CD4-positive, alpha-beta T cell treated with Interleukin-2 at 100 ng/mL for 4 hours (primary cell): ENCODE results near the gene CEP164.
A peak's percentile ranks its signal among the peaks of the same experiment; 100 is the strongest.

ENCODE experiments used
- DNase-seq: peaks from one replicate; pipeline ENCODE4 v3.0.0-alpha.2; 2020; ENCODE audit warnings: low spot score

The CEP164 gene

GRCh38 chr11:117421476-117421875 lies 93.8 kb downstream of the CEP164 start:
- no peak for DNase-seq

DNA sequence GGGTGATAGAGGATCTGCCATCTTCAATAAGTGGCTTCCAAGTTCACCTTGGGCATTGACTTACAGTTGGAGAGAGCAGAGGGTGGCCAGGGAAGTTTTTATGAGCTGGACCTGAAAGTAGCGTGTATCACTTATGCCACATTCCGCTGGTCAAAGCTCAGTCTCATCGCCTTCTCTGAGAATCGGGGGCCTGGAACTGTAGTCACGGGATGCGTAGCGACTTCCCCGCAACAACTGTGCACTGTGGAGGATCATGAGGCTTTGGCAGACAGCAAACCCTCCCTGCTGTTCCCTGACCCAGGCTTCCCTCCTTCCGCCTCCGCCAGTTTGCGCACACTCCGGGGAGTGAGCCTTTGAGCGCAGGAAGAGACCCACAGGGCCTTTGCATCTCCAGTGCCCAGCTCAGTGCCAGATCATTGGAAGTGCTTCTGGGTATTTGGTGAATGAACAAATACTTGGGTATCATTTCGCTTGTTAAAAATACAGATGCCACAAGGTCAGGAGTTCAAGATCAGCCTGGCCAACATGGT lies 95.5 kb downstream of the CEP164 start:
- no peak for DNase-seq

- DNase-seq, result no peak
Observed at GRCh38 chr11:117424781-117425180, 97.1 kb downstream of the CEP164 start.

DNA sequence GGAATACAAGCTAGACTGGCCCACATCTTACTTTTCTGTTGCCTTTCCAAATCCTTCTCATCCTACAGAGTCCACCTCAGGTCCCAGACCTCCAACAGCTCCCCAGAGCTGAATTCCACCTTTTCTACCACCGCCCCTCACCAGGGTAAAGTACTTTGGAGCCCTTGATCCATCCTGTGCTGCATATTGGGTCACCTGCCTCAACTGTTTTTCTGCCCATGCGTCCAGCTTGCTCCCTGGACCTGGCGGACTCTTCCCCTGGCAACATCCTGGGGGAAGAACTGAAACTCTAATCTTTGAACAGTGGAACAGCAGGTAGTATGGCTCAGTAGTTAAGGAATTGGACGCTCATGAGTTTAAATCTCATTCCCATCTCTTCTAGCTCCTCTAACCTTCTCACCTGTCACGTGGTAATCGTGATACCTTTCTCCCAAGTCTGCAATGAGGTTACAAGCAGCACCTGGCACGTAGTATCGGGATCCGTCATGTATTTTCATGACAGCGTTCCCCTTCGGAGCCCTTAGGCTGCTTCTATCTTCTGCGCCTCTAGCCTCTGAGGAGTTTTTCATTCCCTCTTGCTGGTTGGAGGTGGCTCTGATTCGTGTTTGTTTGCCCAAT lies 98.1 kb downstream of the CEP164 start:
- DNase-seq, result no peak

DNA sequence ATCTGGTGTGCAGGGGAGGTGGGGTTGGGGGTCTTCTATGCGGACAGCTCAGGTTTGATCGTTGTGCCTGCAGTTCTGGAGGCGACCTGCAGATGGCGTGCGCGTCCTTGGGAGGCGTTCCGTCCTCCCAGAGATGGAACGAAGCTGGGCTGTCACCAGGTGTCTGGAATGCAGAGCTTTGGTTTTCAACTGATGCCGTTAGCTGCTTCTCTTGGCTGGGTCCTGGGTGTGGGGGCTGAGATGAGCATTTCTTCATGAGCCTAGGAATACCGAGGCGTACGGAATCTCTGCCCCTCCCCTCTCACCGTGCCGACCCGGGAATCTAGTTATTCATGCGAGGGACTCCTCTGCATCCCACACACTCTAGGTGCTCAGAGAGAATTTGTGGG lies 98.6 kb downstream of the CEP164 start:
- DNase-seq, result peak; percentile 64

DNA sequence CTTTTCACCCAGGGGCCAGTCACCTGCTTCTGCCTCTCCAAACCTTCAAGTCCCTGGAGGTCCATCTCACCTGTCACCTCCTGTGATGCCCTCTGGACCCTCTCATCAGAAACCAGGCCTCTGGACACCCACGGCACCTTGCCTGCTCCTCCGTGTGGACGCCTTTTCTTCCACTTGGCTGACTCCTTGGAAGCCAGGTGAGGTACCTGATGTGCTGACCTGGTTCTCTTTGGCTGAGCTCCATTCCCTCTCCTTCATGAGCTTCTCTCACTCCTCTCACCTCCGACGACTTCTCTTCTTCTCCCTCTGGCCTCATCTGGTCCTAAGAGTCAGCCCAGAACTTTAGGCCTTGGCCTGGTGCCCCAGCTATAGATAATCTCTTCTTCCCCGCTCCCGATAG lies 99.3 kb downstream of the CEP164 start:
- no peak for DNase-seq

DNA sequence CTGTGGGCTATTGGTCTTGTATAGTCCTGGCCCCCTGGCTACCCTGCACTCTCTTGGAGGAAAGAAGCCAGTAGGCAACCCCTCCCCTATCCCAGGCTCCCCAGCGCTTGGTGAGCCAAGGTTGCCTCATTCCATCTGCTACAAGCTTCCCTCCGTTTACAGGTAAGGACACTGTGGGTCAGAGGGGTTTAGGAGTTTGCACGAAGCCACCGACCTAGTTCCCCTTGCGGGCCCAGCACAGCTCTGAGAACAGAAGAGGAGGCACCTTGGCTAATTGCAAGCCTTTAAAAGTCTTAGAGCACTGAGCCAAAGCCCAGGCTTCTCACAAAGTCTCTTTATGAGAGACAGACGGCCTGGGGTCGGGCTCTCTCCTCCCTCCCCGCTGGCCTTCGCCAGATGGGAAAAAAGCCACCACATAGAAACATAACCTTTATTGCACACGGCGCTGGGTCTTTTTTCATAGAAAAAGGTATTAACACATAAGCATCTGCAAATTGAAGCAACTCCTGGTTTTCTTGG lies 99.8 kb downstream of the CEP164 start:
- DNase-seq, result no peak

DNA sequence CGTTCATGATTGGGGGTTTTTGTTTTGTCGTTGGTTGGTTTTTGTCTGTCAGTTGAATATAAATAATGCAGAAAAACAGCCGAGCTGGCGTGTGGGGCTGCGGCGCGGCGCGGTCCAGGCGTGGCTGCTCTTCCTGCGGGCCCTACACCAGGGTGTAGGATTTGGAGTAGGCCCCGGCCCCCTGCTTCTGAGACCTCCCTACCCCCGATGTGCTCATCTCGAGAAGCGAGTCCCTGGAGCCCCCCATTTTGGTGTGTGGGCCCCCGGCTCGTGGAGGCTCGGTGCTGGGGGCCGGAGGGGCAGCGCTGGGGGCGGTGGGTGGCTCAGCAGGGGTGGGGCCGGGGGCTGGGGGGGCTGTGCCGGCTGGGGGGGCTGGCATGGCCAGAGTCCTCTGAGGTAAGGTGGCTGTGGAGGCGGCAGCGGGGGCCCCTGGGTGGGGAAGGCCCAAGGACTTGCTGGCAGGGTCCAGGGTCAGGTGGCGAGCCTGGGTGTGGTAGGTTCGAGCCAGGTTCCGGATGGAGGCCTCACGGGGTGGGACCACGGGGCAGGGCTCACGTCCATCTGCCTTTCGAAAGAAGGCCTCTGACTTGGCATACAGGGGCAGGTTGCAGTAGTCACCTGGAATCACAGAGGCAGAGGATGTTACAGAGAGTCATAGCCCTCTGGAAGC lies 100.7 kb downstream of the CEP164 start:
- DNase-seq, result no peak

- no peak for DNase-seq
Observed at GRCh38 chr11:117428856-117429229, 101.2 kb downstream of the CEP164 start.

DNA sequence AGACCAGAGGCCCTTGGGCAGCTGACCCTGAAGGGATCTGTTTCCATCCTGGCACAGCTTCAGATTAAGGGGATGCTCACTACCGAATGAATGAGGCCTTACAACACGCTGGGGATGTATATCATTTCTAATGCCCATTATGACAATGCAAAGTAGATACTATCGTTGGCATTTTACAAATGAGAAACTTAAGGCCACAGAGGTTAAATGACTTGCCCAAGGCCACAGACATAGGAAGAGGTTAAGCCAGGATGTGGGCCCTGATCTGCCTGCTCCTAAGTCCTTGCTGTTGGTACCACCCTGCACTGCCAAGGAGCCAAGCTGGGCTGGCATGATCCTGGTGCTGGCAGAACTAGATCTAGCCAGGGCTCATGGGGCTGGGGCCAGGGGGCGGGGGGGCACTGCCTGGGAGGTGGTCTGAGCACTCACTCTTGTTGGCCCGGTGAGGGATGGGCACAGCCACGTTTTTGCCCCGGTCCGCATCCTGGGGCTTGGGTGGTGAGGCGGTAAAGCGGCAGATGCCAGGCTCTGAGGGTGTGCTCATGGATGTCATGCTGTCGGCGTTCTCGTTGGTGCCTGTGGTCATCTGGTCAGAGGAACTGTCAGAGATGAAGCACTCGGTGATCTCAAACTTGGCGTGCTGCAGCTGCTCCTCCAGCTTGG lies 102.8 kb downstream of the CEP164 start:
- DNase-seq, result no peak

DNA sequence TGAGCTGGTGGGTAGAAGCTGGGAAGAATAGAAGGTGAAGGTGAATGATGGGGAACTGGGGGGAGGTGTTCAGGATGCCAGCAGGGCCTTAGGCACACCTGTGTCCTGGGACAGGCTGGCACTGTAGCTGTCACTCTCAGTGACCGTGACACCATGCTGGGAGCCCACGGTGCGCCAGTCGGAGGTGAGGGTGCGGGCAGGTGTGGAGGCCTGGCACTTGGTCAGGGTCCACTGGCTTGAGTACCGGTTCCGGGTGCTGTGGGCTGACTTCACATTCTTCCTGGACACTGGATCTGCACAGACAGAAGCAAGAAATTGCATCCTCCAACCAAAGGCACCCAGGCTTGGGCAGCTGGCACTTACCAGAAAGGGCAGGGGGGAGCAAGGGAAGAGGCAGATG lies 103.8 kb downstream of the CEP164 start:
- DNase-seq, result no peak

GRCh38 chr11:117433717-117434116 lies 106.1 kb downstream of the CEP164 start:
- no peak for DNase-seq

DNA sequence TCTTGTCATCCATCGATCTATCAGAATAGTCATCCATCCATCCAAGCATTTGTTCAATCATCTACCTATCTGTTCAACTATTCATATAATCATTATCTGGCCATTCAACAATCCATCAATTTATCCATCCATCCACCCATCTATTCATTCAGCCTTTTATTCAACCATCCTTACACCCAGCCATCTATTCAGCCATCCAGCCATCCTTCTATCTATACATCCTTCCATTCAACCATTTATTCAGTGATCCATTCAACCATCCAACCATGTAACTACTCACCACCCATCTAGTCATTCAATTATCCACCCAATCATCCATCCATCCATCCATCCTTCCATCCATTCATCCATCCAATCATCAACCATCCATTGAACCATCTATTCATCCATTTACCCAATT lies 106.8 kb downstream of the CEP164 start:
- DNase-seq, result no peak

GRCh38 chr11:117435326-117435725 lies 107.7 kb downstream of the CEP164 start:
- DNase-seq, result no peak

DNA sequence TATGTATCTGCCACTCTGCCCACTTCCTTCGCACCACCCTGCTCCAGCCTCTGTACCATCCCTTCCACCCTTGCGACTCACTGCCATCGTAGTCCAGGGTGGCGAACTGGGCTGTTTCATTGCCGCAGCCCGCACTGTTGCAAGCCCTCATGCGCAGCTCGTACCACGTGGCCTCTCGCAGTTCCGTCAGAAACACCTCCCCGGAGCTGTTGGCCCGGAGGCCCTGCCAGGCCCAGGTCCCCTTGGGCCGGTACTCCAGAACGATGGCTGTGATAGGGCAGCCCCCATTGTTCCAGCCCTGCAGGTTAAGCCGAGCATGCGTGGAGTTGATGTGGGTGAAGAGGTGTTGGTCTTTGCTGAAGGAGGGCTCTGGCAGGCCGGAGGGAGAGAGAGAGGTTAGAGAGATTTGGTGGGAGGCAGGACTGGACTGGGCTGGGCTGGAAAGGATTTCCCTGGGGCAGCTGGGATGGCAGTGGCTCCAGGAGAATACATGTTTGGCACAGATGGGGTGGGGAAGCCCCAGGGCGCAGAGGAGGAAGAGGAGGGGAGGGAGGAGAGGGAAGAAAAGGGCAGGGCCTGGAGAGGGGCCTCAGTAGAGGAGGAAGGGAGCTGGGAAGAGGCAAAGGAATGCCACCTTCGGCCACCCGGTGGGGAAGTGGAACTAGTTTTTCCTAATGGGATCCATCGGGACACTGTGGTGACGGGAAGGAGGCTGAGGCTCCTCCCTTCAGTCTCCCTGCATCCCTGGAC lies 109.6 kb downstream of the CEP164 start:
- no peak for DNase-seq

DNA sequence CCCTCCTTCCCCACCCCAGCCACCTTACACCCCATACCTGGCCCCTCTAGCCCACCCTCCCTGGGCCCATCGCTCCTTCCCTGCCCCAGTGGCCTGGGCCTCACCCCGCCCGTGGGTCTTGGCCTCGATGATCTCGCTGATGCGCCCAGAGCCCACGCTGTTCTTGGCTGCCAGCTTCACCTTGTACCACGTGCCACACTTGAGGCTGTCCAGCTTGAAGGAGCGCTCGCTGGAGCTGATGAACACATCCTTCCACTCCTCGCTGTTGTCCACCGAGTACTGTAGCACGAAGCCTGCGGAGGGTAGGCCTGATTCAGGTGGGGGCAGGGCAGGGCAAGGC lies 110.1 kb downstream of the CEP164 start:
- no peak for DNase-seq

- no peak for DNase-seq
Observed at GRCh38 chr11:117438371-117439000, 110.8 kb downstream of the CEP164 start.

- no peak for DNase-seq
Observed at GRCh38 chr11:117439256-117439655, 111.6 kb downstream of the CEP164 start.

DNA sequence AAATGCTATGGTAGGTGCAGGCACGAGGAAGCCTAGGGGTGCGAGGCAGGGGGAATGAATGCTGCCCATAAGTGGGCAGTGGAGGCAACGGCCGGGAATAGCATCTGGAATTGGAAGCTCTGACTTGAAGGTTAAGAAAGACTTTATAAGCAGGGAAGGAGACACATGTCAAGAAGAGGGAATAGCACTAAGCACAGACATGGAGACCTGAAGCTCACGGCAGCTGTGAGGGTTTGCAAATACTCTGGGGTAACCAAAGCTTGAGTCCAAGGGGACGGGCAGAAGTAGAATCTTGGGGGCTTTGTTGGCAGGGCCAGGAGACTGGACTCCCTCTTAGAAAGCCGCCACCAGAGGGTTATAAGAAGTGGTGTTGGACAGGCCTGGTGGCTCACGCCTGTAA lies 112.6 kb downstream of the CEP164 start:
- no peak for DNase-seq

DNA sequence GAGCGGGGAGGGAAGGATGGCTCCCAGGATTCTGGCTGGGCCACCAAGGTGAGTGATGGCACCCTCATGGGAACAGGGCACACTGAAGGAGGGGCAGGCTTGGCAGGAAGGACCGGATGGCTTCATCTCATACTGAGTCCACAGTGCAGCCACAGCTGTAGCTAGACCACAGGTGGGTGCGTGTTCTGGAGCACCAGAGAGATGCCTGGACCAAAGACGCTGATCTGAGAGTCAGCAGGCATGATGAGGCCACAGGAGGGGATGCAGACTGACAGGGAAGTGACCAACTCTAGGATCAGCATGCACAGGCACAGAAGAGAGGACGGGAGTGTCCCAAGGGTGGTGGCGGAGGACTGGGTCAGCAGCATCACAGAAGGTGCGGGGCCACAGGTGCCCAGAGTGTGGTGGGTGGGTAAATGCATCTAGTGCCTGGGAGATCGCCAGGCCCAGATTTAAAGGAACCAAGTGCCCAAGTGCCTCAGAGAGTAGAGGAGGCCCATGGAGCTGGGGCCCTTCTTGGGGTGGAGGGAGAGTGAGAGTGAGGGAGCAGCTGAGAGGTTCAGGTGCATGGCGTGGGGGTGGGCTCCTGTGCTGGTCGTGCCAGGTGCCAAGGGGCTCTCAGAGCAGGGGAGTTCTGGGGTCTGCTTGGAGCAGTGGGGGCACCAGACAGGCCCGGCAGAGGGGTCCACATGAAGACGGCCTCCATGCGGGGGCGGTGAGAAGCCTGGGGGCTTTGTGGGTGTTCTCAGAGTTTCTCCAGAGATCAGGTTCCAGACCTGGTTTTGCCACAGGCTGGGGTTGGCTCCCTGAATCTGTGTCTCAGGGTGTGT lies 113.7 kb downstream of the CEP164 start:
- DNase-seq, result no peak
